Neural progenitor cell (in vitro differentiated cells): ENCODE data around the gene UBXN6.

Experiments used
- EZH2 ChIP-seq: fragments of 200-600 bp; sonication (generic); IDR thresholded peaks from 2 replicates; pipeline ENCODE4 v1.6.1; 2017; ENCODE audit warnings: antibody characterized with exemption, mild to moderate bottlenecking, moderate library complexity
- EZH2phosphoT487 ChIP-seq: fragments of 200-600 bp; sonication (generic); IDR thresholded peaks from 2 replicates; pipeline ENCODE4 v1.6.1; 2017; ENCODE audit warnings: antibody characterized with exemption
- TF ChIP-seq, protein P1 (sequence below): fragments of 200-600 bp; sonication (generic); IDR thresholded peaks from 2 replicates; pipeline ENCODE4 v1.5.1; 2017; ENCODE audit warnings: antibody characterized with exemption, mild to moderate bottlenecking

DNA sequence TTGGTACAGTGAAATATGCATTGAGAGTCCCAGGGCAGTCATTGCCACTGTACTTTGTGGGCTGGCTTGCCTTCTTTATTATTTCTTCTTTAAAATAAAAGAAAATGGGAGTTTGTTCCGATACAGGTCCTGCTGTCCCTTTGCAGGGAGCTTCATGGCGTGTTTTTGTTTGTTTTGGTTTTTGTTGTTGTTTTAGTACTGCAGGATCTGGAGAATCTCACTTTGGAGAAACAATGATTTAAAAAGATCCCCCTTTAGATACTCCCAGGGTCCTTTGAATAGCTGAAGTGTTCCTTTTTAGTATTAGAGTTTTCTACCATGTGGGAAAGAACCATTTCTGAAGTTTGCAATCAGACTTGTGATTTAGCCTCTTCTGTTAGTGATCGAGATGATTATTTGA, 44.0 kb downstream of the UBXN6 start:
- TF ChIP-seq, protein P1, sequence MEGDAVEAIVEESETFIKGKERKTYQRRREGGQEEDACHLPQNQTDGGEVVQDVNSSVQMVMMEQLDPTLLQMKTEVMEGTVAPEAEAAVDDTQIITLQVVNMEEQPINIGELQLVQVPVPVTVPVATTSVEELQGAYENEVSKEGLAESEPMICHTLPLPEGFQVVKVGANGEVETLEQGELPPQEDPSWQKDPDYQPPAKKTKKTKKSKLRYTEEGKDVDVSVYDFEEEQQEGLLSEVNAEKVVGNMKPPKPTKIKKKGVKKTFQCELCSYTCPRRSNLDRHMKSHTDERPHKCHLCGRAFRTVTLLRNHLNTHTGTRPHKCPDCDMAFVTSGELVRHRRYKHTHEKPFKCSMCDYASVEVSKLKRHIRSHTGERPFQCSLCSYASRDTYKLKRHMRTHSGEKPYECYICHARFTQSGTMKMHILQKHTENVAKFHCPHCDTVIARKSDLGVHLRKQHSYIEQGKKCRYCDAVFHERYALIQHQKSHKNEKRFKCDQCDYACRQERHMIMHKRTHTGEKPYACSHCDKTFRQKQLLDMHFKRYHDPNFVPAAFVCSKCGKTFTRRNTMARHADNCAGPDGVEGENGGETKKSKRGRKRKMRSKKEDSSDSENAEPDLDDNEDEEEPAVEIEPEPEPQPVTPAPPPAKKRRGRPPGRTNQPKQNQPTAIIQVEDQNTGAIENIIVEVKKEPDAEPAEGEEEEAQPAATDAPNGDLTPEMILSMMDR: no peak
- no peak for TF ChIP-seq EZH2phosphoT487
- no peak for TF ChIP-seq EZH2
